ENCODE data around the gene DHX15.

The DHX15 gene

GRCh38 chr4:24495388-24495787 lies 89.0 kb downstream of the DHX15 start:
- no peak for DNase-seq (ENCODE audit: extremely low read depth in 1 of 2, low read depth in 1 of 2)

DNA sequence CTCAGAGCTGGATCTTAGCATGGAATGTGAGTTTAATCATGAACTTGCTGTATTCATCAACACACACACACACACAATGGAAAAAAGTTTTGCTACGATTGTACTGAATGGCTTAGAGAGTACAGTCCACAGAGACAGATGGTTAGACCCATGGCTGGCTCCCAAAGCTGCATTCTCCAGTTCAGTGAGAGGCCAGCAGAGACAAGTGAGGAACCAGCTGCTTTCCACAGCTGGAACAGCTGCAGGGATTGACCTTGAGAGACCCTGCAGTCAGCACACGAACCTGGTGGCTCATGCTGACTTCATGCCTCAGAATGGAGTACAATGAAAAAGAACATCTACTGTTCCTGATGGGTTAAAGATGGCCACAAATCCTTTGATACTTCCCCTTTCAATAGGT lies 94.5 kb downstream of the DHX15 start:
- DNase-seq (ENCODE audit: extremely low read depth in 1 of 2, low read depth in 1 of 2), result no peak

- peak in 1 of 2 donors; percentile 36 for DNase-seq (ENCODE audit: extremely low read depth in 1 of 2, low read depth in 1 of 2)
Measured at GRCh38 chr4:24488399-24489164, 95.8 kb downstream of the DHX15 start.

DNA sequence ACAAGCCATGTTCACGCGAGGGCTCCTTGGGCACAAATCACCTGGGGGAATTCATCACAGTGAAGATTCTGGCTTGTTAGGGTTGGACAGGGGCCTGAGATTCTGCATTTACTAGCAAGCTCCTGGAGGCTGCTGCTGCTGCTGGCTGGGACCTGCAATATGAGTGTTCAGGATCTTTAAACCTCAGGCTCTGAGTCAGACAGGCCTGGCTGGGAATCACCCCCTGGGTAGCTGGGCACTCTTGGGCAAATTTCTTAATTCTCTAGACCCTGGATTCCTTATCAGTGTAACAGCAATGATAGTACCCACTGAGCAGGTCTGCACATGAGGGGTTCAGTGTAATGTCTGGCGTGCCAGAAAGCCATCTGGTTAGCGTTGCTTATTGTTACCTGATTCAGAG lies 101.5 kb downstream of the DHX15 start:
- no peak for DNase-seq (ENCODE audit: extremely low read depth in 1 of 2, low read depth in 1 of 2)

GRCh38 chr4:24477919-24478318 lies 106.4 kb downstream of the DHX15 start:
- no peak for DNase-seq (ENCODE audit: extremely low read depth in 1 of 2, low read depth in 1 of 2)
